ENCODE data around the gene PPFIBP2. TPM values are rescaled to one million over a fixed set of nuclear protein-coding genes. Genes with fewer than 3 reads are reported as not detected.

PPFIBP2 gene
- polyA plus RNA-seq, 2 of the 4 experiments (the other 2 are of a cell fraction) = 13.4 to 32.5 TPM

DNA sequence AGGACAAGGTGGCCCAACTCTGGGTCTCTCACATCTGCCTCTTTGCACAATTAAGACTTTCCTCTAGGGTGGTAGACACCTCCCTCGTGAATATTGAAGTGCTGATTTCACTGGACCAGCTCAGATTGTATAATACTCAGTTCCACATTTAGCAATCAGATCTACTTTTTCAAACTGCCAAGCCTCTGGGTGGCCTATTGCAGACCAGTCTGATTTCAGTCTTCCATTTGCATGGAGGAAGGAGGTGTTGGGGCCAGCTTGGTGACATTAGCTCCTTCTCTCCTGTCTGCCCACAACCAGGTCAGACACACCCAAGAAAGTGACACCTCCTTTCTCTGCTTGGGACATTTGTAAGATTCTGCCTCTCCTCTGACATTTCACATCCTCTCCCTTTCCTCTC is 78.2 kb downstream of the PPFIBP2 start:
- ATAC-seq = no peak
- Histone ChIP-seq H3K4me3 (no peak overlapping the region), H3K27ac (no peak overlapping the region), H3K9me3 (no peaks in the 10 kb centered on the region), H3K4me2 (no peak overlapping the region), H3K4me1 (peaks cover 16% of the 10 kb centered on the region; the same call in 2 of the 3 replicates)
- no peak for FAIRE-seq
- ChIA-PET POLR2A (no interaction called here), CTCF (interaction anchor here (0.8 to 2.2 kb wide), 4 partner anchors 9 to 73 kb away, joined by 3 to 7 read pairs (median 4); no protein-coding TSS in a partner anchor)
- DNase-seq (ENCODE audit: low read depth in 1 of 2, low spot score in 1 of 2) = no peak
- WGBS (ENCODE audit: missing lambda C conversion rate) = 32% methylated on average over 1 of the region's 1 CpG
- TF ChIP-seq PHF8 (IDR thresholded peaks at IDR 0.05; ENCODE audit: borderline replicate concordance, low read depth) (no peak), RFX5 (IDR thresholded peaks at IDR 0.05) (no peak), EHF (CRISPR knock-in tag; IDR thresholded peaks at IDR 0.05) (no peak), RNF2 (IDR thresholded peaks at IDR 0.05; ENCODE audit: borderline replicate concordance, low read depth) (no peak), HOXA7 (CRISPR knock-in tag; IDR thresholded peaks at IDR 0.05) (no peak), CEBPB (IDR thresholded peaks at IDR 0.05) (no peak), JUNB (IDR thresholded peaks at IDR 0.05) (no peak), FOSB (CRISPR knock-in tag; IDR thresholded peaks at IDR 0.05) (no peak), RARB (CRISPR knock-in tag; IDR thresholded peaks at IDR 0.05) (no peak), PBX3 (IDR thresholded peaks at IDR 0.05) (no peak), GATA3 (IDR thresholded peaks at IDR 0.05; ENCODE audit: borderline replicate concordance) (no peak), POLR2AphosphoS2 (conservative IDR thresholded peaks at IDR 0.05; ENCODE audit: low read length) (no peak), HDAC2 (IDR thresholded peaks at IDR 0.05) (no peak), ESRRA (IDR thresholded peaks at IDR 0.05; ENCODE audit: borderline replicate concordance, low read length) (no peak), HOXB13 (CRISPR knock-in tag; IDR thresholded peaks at IDR 0.05; ENCODE audit: low read depth) (no peak), MAZ (IDR thresholded peaks at IDR 0.05; ENCODE audit: borderline replicate concordance, low read depth, low read length) (no peak)
- TF ChIP-seq, protein P1, sequence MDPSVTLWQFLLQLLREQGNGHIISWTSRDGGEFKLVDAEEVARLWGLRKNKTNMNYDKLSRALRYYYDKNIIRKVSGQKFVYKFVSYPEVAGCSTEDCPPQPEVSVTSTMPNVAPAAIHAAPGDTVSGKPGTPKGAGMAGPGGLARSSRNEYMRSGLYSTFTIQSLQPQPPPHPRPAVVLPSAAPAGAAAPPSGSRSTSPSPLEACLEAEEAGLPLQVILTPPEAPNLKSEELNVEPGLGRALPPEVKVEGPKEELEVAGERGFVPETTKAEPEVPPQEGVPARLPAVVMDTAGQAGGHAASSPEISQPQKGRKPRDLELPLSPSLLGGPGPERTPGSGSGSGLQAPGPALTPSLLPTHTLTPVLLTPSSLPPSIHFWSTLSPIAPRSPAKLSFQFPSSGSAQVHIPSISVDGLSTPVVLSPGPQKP (IDR thresholded peaks at IDR 0.05; ENCODE audit: low read depth, low read length) = no peak

DNA sequence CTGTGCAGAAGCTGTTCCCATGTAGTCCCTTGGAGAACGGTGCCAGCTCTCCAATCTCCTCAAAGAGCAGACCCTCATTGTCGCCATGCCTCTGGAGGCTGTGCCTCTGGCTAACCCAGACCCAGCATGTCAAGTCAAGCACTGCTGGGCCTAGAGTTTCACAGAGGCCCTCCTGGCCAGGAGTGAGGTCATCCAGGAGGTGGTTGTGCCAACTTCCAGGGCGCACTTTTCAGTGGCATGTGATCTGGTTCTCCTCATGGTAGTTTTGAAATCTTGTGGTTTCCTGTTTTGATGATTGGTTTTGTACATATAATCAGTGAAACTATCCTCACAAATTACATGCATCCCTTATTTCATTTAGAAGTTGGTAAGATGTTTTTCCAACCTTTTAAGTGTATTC is 78.9 kb downstream of the PPFIBP2 start:
- FAIRE-seq = no peak
- ATAC-seq = no peak
- Histone ChIP-seq H3K4me3 (no peak overlapping the region), H3K9me3 (no peaks in the 10 kb centered on the region), H3K27ac (no peak overlapping the region), H3K4me1 (peaks cover 12% of the 10 kb centered on the region; the same call in 2 of the 3 replicates), H3K4me2 (no peak overlapping the region)
- TF ChIP-seq MAFK (IDR thresholded peaks at IDR 0.05; ENCODE audit: partially characterized antibody) (no peak), EP300 (IDR thresholded peaks at IDR 0.05) (no peak), ZNF302 (CRISPR knock-in tag; IDR thresholded peaks at IDR 0.05) (no peak)
- 79% methylated on average over 3 of the region's 3 CpGs for WGBS (ENCODE audit: missing lambda C conversion rate)
- POLR2A ChIA-PET = no interaction called here
- no peak for DNase-seq (ENCODE audit: low read depth in 1 of 2, low spot score in 1 of 2)
- CTCF ChIA-PET = interaction anchor here (1.7 to 3.8 kb wide), 3 partner anchors 10 to 73 kb away, joined by 4 to 23 read pairs (median 7); no protein-coding TSS in a partner anchor

DNA sequence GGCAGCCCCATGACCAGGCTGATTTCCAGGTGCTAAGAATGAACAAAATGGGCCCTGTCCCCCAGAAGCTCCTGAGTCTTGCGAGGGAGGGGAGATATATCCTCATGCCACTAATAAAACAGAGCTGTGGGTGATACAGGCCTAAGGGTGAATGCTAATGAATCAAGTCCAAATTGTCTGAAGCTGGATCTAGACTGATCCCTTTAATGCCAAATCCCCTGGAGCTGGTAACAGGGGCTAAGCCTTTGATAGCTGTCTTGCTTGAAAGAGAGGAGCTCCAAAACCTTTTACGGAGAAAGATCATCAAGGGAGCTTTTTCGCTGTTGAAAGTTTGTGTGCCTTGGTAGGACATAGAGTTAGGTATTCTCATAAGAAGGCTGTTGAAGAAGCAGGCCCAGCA is 79.7 kb downstream of the PPFIBP2 start:
- ATAC-seq (no peak), DNase-seq (ENCODE audit: low read depth in 1 of 2, low spot score in 1 of 2) (no peak), FAIRE-seq (no peak)
- Histone ChIP-seq H3K9me3 (no peaks in the 10 kb centered on the region), H3K4me1 (peaks cover 12% of the 10 kb centered on the region), H3K4me3 (no peak overlapping the region), H3K4me2 (no peak overlapping the region), H3K27ac (no peak overlapping the region)
- ChIA-PET POLR2A (no interaction called here), CTCF (interaction anchor here (0.9 to 3.8 kb wide), 5 partner anchors 8 to 72 kb away, joined by 3 to 23 read pairs (median 4); no protein-coding TSS in a partner anchor)
- 94% methylated on average over 3 of the region's 3 CpGs for WGBS (ENCODE audit: missing lambda C conversion rate)
- TF ChIP-seq FOSB (CRISPR knock-in tag; IDR thresholded peaks at IDR 0.05) (no peak), EHMT2 (IDR thresholded peaks at IDR 0.05; ENCODE audit: low read depth) (no peak), CHD4 (IDR thresholded peaks at IDR 0.05; ENCODE audit: borderline replicate concordance) (no peak), RARB (CRISPR knock-in tag; IDR thresholded peaks at IDR 0.05) (no peak), PHF8 (IDR thresholded peaks at IDR 0.05; ENCODE audit: borderline replicate concordance, low read depth) (no peak), HDAC2 (IDR thresholded peaks at IDR 0.05) (no peak), ESRRA (IDR thresholded peaks at IDR 0.05; ENCODE audit: borderline replicate concordance, low read length) (no peak), NFE2L2 (conservative IDR thresholded peaks at IDR 0.05; ENCODE audit: low read length) (no peak), MAZ (IDR thresholded peaks at IDR 0.05; ENCODE audit: borderline replicate concordance, low read depth, low read length) (no peak), CTCF (IDR thresholded peaks at IDR 0.05) (no peak), NPAS2 (CRISPR knock-in tag; IDR thresholded peaks at IDR 0.05; ENCODE audit: borderline replicate concordance) (no peak)
- TF ChIP-seq, protein P1 (IDR thresholded peaks at IDR 0.05; ENCODE audit: low read depth, low read length) = no peak

All from A549 (cell line).